ENCODE results near the gene ZCWPW1.

DNA sequence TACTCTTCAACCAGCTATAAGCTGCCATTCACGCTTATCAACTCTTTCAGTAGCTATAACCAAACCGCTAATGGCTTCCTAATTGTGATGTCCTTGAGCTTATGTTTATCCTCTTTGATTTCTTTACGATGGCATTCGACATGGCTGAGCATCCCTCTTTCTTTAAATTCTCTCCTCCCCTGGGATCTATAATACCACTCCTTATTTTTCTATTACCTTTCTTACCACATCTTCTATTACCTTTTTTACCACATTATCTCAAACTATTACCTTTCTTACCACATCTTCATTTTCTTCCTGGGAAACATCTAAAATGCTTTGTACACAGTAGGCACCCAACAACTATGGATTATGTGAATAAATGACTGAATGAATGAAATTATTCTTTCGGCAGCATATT is 13.1 kb downstream of the ZCWPW1 start:
- no peak for TF ChIP-seq JUND (IDR thresholded peaks at IDR 0.05; ENCODE audit: low read depth, low read length)
- TF ChIP-seq, protein P1, sequence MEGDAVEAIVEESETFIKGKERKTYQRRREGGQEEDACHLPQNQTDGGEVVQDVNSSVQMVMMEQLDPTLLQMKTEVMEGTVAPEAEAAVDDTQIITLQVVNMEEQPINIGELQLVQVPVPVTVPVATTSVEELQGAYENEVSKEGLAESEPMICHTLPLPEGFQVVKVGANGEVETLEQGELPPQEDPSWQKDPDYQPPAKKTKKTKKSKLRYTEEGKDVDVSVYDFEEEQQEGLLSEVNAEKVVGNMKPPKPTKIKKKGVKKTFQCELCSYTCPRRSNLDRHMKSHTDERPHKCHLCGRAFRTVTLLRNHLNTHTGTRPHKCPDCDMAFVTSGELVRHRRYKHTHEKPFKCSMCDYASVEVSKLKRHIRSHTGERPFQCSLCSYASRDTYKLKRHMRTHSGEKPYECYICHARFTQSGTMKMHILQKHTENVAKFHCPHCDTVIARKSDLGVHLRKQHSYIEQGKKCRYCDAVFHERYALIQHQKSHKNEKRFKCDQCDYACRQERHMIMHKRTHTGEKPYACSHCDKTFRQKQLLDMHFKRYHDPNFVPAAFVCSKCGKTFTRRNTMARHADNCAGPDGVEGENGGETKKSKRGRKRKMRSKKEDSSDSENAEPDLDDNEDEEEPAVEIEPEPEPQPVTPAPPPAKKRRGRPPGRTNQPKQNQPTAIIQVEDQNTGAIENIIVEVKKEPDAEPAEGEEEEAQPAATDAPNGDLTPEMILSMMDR (IDR thresholded peaks at IDR 0.05 in 2 of 3, conservative IDR thresholded peaks at IDR 0.05 in 1 of 3; ENCODE audit: control insufficient read depth in 2 of 3, extremely low read depth in 1 of 3, insufficient read depth in 1 of 3, low read depth in 3 of 3, low read length in 3 of 3), result no peak
- TF ChIP-seq SRF (IDR thresholded peaks at IDR 0.05; ENCODE audit: low read depth in 2 of 2, low read length in 2 of 2), result no peak
- TF ChIP-seq, protein P2, sequence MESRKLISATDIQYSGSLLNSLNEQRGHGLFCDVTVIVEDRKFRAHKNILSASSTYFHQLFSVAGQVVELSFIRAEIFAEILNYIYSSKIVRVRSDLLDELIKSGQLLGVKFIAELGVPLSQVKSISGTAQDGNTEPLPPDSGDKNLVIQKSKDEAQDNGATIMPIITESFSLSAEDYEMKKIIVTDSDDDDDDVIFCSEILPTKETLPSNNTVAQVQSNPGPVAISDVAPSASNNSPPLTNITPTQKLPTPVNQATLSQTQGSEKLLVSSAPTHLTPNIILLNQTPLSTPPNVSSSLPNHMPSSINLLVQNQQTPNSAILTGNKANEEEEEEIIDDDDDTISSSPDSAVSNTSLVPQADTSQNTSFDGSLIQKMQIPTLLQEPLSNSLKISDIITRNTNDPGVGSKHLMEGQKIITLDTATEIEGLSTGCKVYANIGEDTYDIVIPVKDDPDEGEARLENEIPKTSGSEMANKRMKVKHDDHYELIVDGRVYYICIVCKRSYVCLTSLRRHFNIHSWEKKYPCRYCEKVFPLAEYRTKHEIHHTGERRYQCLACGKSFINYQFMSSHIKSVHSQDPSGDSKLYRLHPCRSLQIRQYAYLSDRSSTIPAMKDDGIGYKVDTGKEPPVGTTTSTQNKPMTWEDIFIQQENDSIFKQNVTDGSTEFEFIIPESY (IDR thresholded peaks at IDR 0.05), result no peak
- TF ChIP-seq, protein P3, sequence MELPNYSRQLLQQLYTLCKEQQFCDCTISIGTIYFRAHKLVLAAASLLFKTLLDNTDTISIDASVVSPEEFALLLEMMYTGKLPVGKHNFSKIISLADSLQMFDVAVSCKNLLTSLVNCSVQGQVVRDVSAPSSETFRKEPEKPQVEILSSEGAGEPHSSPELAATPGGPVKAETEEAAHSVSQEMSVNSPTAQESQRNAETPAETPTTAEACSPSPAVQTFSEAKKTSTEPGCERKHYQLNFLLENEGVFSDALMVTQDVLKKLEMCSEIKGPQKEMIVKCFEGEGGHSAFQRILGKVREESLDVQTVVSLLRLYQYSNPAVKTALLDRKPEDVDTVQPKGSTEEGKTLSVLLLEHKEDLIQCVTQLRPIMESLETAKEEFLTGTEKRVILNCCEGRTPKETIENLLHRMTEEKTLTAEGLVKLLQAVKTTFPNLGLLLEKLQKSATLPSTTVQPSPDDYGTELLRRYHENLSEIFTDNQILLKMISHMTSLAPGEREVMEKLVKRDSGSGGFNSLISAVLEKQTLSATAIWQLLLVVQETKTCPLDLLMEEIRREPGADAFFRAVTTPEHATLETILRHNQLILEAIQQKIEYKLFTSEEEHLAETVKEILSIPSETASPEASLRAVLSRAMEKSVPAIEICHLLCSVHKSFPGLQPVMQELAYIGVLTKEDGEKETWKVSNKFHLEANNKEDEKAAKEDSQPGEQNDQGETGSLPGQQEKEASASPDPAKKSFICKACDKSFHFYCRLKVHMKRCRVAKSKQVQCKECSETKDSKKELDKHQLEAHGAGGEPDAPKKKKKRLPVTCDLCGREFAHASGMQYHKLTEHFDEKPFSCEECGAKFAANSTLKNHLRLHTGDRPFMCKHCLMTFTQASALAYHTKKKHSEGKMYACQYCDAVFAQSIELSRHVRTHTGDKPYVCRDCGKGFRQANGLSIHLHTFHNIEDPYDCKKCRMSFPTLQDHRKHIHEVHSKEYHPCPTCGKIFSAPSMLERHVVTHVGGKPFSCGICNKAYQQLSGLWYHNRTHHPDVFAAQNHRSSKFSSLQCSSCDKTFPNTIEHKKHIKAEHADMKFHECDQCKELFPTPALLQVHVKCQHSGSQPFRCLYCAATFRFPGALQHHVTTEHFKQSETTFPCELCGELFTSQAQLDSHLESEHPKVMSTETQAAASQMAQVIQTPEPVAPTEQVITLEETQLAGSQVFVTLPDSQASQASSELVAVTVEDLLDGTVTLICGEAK (IDR thresholded peaks at IDR 0.05; ENCODE audit: borderline replicate concordance), result no peak
- TF ChIP-seq BRCA1 (IDR thresholded peaks at IDR 0.05; ENCODE audit: low read depth, low read length), result no peak
- no peak for TF ChIP-seq CEBPZ (IDR thresholded peaks at IDR 0.05; ENCODE audit: low read depth, low read length)
- TF ChIP-seq, protein P4, sequence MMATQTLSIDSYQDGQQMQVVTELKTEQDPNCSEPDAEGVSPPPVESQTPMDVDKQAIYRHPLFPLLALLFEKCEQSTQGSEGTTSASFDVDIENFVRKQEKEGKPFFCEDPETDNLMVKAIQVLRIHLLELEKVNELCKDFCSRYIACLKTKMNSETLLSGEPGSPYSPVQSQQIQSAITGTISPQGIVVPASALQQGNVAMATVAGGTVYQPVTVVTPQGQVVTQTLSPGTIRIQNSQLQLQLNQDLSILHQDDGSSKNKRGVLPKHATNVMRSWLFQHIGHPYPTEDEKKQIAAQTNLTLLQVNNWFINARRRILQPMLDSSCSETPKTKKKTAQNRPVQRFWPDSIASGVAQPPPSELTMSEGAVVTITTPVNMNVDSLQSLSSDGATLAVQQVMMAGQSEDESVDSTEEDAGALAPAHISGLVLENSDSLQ (IDR thresholded peaks at IDR 0.05), result no peak
- TF ChIP-seq MXI1 (IDR thresholded peaks at IDR 0.05; ENCODE audit: low read depth, low read length), result no peak
- no peak for TF ChIP-seq NRF1 (conservative IDR thresholded peaks at IDR 0.05; ENCODE audit: low read depth, low read length)
- TF ChIP-seq RB1 (IDR thresholded peaks at IDR 0.05; ENCODE audit: borderline replicate concordance), result no peak
- TF ChIP-seq KDM1A (IDR thresholded peaks at IDR 0.05; ENCODE audit: borderline replicate concordance), result no peak
- TF ChIP-seq EZH2 (IDR thresholded peaks at IDR 0.05; ENCODE audit: borderline replicate concordance, control insufficient read depth, low read depth, low read length), result no peak
